Endothelial cell of umbilical vein (primary cell): Measurements from ENCODE around the gene CCDC34. TPM values are rescaled to one million over a fixed set of nuclear protein-coding genes. Genes with fewer than 3 reads are reported as not detected.
"Not testable (repeated sequence)": the region's sequence is repeated elsewhere in the genome, so short reads cannot be mapped to it uniquely, and the experiment has no call there.

Experiments
- BruUV-seq: library from RNA; stranded (reverse); fragments of 400-500 nt; replicated peaks from 2 replicates; lab custom pipeline; 2021; lab: Mats Ljungman, UMichigan
- CTCF ChIA-PET: fragments of 300-600, 350-600 bp; sonication (Branson Sonifier 250); formaldehyde crosslinking; loops from one replicate; lab custom pipeline; 2021; ENCODE audit warnings: antibody characterized with exemption, inconsistent platforms; lab: Charles Lee
- POLR2A ChIA-PET: fragments of 300-600, 350-600 bp; sonication (Branson Sonifier 250); formaldehyde crosslinking; loops from one replicate; lab custom pipeline; 2021; ENCODE audit warnings: antibody characterized with exemption, inconsistent platforms; lab: Charles Lee
- DNase-seq: peaks from one replicate; pipeline ENCODE4 v3.0.0-alpha.2; 2011; ENCODE audit warnings: low read depth, low spot score
- FAIRE-seq: peaks from 2 replicates; lab custom pipeline; 2011; peaks lifted over from hg19 to GRCh38; lab: Jason Lieb, UNC
- H2AFZ ChIP-seq: 2 replicates; pipeline ENCODE4 v1.6.0; 2012; ENCODE audit warnings: low read depth, low read length, control low read depth, inconsistent platforms
- H3K27ac ChIP-seq: 2 replicates; pipeline ENCODE4 v1.5.1; 2011; ENCODE audit warnings: low read depth, mild to moderate bottlenecking, control low read depth, low read length, moderate library complexity; ENCODE audit not compliant: insufficient read depth
- H3K27me3 ChIP-seq, 2 experiments: 2 replicates each; pipeline versions ENCODE4 v1.6.0 to v1.6.1; 2011; ENCODE audit warnings: low read length in 2 of 2, mixed read lengths in 1 of 2; ENCODE audit not compliant: control insufficient read depth in 2 of 2, insufficient read depth in 2 of 2
- H3K36me3 ChIP-seq, 2 experiments: 2 replicates in 1 of 2; 3 replicates in 1 of 2; pipeline ENCODE4 v1.5.1; 2011; ENCODE audit warnings: low read length in 2 of 2, mild to moderate bottlenecking in 1 of 2, moderate library complexity in 1 of 2; ENCODE audit not compliant: control insufficient read depth in 2 of 2, insufficient read depth in 2 of 2; ENCODE audit errors: extremely low read depth in 1 of 2
- H3K4me1 ChIP-seq: 3 replicates; pipeline ENCODE4 v1.5.1; 2011; ENCODE audit warnings: mild to moderate bottlenecking, low read length; ENCODE audit not compliant: control insufficient read depth, insufficient read depth; ENCODE audit errors: extremely low read depth
- H3K4me2 ChIP-seq: 2 replicates; pipeline ENCODE4 v1.6.1; 2011; ENCODE audit warnings: low read length, control low read depth, mixed read lengths; ENCODE audit not compliant: insufficient read depth
- H3K4me3 ChIP-seq, 3 experiments: fragments of 200-600 bp in 1 of 3; sonication (generic), shearing (Covaris generic) in 1 of 3; replicated peaks in 1 of 3; 2 replicates each; pipeline ENCODE4 v1.5.1; 2011 to 2016; ENCODE audit warnings: control low read depth in 3 of 3, low read length in 3 of 3, mild to moderate bottlenecking in 2 of 3, inconsistent platforms in 1 of 3, low read depth in 1 of 3, moderate library complexity in 1 of 3; ENCODE audit not compliant: insufficient read depth in 1 of 3
- H3K79me2 ChIP-seq: 2 replicates; pipeline ENCODE4 v1.6.0; 2012; ENCODE audit warnings: low read length, inconsistent platforms; ENCODE audit not compliant: control insufficient read depth, insufficient read depth
- H3K9ac ChIP-seq: replicated peaks from 2 replicates; pipeline ENCODE3; 2011; ENCODE audit warnings: low read length, control low read depth; ENCODE audit not compliant: insufficient read depth; ENCODE audit errors: extremely low read depth
- H3K9me1 ChIP-seq: replicated peaks from 3 replicates; pipeline ENCODE4 v1.6.0; 2011; ENCODE audit warnings: mild to moderate bottlenecking, low read length; ENCODE audit not compliant: control insufficient read depth, insufficient read depth; ENCODE audit errors: extremely low read depth
- H3K9me3 ChIP-seq: replicated peaks from 2 replicates; pipeline ENCODE4 v1.5.1; 2012; ENCODE audit warnings: low read length, inconsistent platforms; ENCODE audit not compliant: control insufficient read depth, insufficient read depth
- H4K20me1 ChIP-seq: replicated peaks from 2 replicates; pipeline ENCODE3; 2011; ENCODE audit warnings: mild to moderate bottlenecking, low read length; ENCODE audit not compliant: control insufficient read depth, insufficient read depth; ENCODE audit errors: extremely low read depth
- CTCF ChIP-seq, 2 donors: IDR thresholded peaks; 1 replicate in 1 of 2; 2 replicates in 1 of 2; pipeline ENCODE4 v1.5.1; 2011; ENCODE audit warnings: low read length in 2 of 2, mild to moderate bottlenecking in 2 of 2, moderate library complexity in 2 of 2, control low read depth in 1 of 2, inconsistent platforms in 1 of 2, low read depth in 1 of 2; ENCODE audit not compliant: insufficient read depth in 1 of 2; ENCODE audit errors: extremely low read depth in 1 of 2
- EZH2 ChIP-seq: IDR thresholded peaks from 2 replicates; pipeline ENCODE4 v1.6.1; 2012; ENCODE audit warnings: borderline replicate concordance, low read depth, mild to moderate bottlenecking, moderate library complexity, low read length, inconsistent platforms; ENCODE audit not compliant: severe bottlenecking
- FOS ChIP-seq: IDR thresholded peaks from 2 replicates; pipeline ENCODE4 v1.6.1; 2011; ENCODE audit warnings: mild to moderate bottlenecking, low read length, moderate library complexity, borderline replicate concordance; ENCODE audit not compliant: insufficient read depth
- GATA2 ChIP-seq: IDR thresholded peaks from 2 replicates; pipeline ENCODE4 v1.7.0; 2011; ENCODE audit warnings: low read depth, mild to moderate bottlenecking, moderate library complexity, mixed read lengths, low read length; ENCODE audit not compliant: insufficient read length, insufficient read depth
- JUN ChIP-seq: IDR thresholded peaks from 2 replicates; pipeline ENCODE4 v1.6.1; 2011; ENCODE audit warnings: borderline replicate concordance, low read depth; ENCODE audit not compliant: insufficient read length, insufficient read depth
- MAX ChIP-seq: IDR thresholded peaks from 2 replicates; pipeline ENCODE4 v1.6.1; 2011; ENCODE audit not compliant: insufficient read depth, insufficient read length
- MYC ChIP-seq: IDR thresholded peaks from one replicate; pipeline ENCODE4 v1.6.1; 2011; ENCODE audit warnings: mild to moderate bottlenecking, low read depth, low read length
- POLR2A ChIP-seq: IDR thresholded peaks from 2 replicates; pipeline ENCODE4 v1.6.1; 2012; ENCODE audit warnings: low read depth, mild to moderate bottlenecking, control low read depth, low read length
- POLR2AphosphoS5 ChIP-seq: IDR thresholded peaks from 2 replicates; pipeline ENCODE4 v1.6.1; 2012; ENCODE audit warnings: low read depth, mild to moderate bottlenecking, control low read depth, low read length, moderate library complexity; ENCODE audit not compliant: insufficient read depth
- dilution Hi-C: fragments of 300-500 bp; cut with MboI; formaldehyde crosslinking; loops from one replicate; pipeline ENCODE4 v1.15.0; 2019; ENCODE audit warnings: low sequenced_read_pairs; ENCODE audit not compliant: extremely low pct_ligation_motif_present
- intact Hi-C: fragments of 100-400 bp; cut with micrococcal nuclease; formaldehyde crosslinking; loops from one replicate; pipeline ENCODE4 v1.10.0; 2022
- polyA plus RNA-seq, 4 experiments: library from polyadenylated mRNA; depleted of rRNA in 3 of 4; stranded (reverse) in 3 of 4; unstranded in 1 of 4; fragments of >200 nt; gene quantifications; 2 replicates each; pipeline versions ENCODE4 v1.2.1 to v1.2.3, GENCODE V29; 2011 to 2012; ENCODE audit warnings: missing spikeins in 1 of 4
- total RNA-seq: library from RNA; stranded (reverse); gene quantifications from 2 replicates; pipeline ENCODE4 v1.2.3, GENCODE V29; 2021

Gene CCDC34
- total and polyA plus RNA-seq, 2 donors (not counting 3 experiments of a cell fraction or from before 2014, with no cell fraction given), result 2.3 to 11.4 TPM

- no TSS peak for BruUV-seq
- DNase-seq, result no peak
- no peak overlapping the region for H3K27ac ChIP-seq
- H3K36me3 ChIP-seq, result no peaks in the 10 kb centered on the region
- dilution Hi-C loops, result no loop called here
- H2AFZ ChIP-seq, result no peak overlapping the region
- ChIA-PET POLR2A (no interaction called here), CTCF (interaction anchor here (1.4 kb wide), 1 partner anchor 32 kb away, joined by 4 read pairs; no protein-coding TSS in a partner anchor)
- intact Hi-C loops, result no loop called here
- no peaks in the 10 kb centered on the region for H4K20me1 ChIP-seq
- H3K4me2 ChIP-seq, result no peak overlapping the region
- no peak for FAIRE-seq
- H3K9me3 ChIP-seq, result no peaks in the 10 kb centered on the region
- no peak overlapping the region for H3K4me3 ChIP-seq
- TF ChIP-seq MAX (no peak), MYC (no peak), POLR2AphosphoS5 (no peak), CTCF (IDR thresholded peaks at IDR 0.05; ENCODE audit: extremely low read depth in 1 of 2, insufficient read depth in 1 of 2, low read depth in 1 of 2, low read length in 2 of 2) (no peak), JUN (no peak), GATA2 (no peak), EZH2 (no peak), FOS (no peak), POLR2A (no peak)
- no peaks in the 10 kb centered on the region for H3K27me3 ChIP-seq
- no peaks in the 10 kb centered on the region for H3K4me1 ChIP-seq
- no peaks in the 10 kb centered on the region for H3K9me1 ChIP-seq
- no peak overlapping the region for H3K9ac ChIP-seq
- no peaks in the 10 kb centered on the region for H3K79me2 ChIP-seq
Measured at GRCh38 chr11:27328614-27329013, 34.4 kb downstream of the CCDC34 start.

GRCh38 chr11:27327064-27327463 is 36.0 kb downstream of the CCDC34 start:
- H3K4me3 ChIP-seq, H3K27me3 ChIP-seq, H3K9ac ChIP-seq, DNase-seq, H3K4me1 ChIP-seq, H3K4me2 ChIP-seq, H4K20me1 ChIP-seq, H3K27ac ChIP-seq, dilution Hi-C loops, FAIRE-seq, H3K9me1 ChIP-seq, H3K79me2 ChIP-seq, POLR2A ChIA-PET, intact Hi-C loops, H2AFZ ChIP-seq, BruUV-seq, H3K9me3 ChIP-seq, H3K36me3 ChIP-seq: not testable (repeated sequence)
- CTCF ChIA-PET, result interaction anchor here (1.4 kb wide), 1 partner anchor 31 kb away, joined by 4 read pairs; no protein-coding TSS in a partner anchor

- H3K27ac ChIP-seq, H2AFZ ChIP-seq, H3K4me1 ChIP-seq, CTCF ChIA-PET, H4K20me1 ChIP-seq, H3K4me2 ChIP-seq, H3K9ac ChIP-seq, H3K27me3 ChIP-seq, H3K9me1 ChIP-seq, intact Hi-C loops, H3K9me3 ChIP-seq, H3K36me3 ChIP-seq, dilution Hi-C loops, H3K4me3 ChIP-seq, DNase-seq, BruUV-seq, H3K79me2 ChIP-seq, FAIRE-seq, POLR2A ChIA-PET: not testable (repeated sequence)
Measured at GRCh38 chr11:27322196-27322595, 40.8 kb downstream of the CCDC34 start.
